Iris pigment epithelial cell (primary cell): Measurements from ENCODE around the gene WFIKKN1.
"Not testable (repeated sequence)": the region's sequence is repeated elsewhere in the genome, so short reads cannot be mapped to it uniquely, and the experiment has no call there.

Experiments used
- DNase-seq: peaks from one replicate; pipeline ENCODE4 v3.0.0-alpha.2; 2011; ENCODE audit warnings: low read depth

Gene WFIKKN1

DNA sequence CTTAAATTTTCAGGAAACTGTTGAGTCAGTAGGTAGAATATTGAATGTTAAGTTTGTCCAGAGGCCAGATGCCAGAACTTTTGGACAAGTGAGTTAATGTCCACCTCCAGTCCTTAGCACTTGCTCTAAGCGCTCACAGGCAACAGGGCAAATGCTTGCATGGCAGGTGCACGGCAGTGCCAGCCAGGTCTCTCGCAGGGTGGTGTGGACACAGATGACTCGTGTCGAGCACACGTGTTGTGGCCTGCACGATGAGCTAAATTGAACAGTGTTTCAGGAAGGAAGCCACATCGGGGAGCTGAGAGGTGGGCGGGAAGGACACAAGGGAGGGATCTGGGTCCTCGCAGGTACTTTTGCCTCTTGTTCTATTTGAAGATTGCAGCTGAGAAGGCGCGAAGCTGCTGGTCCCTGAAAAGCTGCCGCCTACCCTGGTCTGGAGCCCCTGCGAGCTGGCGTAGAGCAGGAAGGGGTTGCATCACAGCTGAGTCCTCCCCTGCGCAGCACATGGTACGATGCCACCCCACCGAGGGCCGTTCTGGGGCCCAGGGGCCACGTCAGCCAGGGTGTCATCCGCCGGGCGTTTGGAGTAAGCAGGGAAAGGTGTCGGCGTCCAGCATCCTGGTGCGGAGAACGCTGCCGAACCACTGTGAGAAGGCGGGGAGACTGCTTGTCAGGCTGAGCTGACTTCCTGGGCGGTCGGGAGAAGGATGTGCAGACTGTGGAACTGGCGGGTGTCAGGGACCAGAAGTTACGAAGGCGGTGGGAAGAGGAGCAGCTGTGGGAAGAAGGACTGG is 34.6 kb upstream of the WFIKKN1 start:
- DNase-seq: no peak

DNA sequence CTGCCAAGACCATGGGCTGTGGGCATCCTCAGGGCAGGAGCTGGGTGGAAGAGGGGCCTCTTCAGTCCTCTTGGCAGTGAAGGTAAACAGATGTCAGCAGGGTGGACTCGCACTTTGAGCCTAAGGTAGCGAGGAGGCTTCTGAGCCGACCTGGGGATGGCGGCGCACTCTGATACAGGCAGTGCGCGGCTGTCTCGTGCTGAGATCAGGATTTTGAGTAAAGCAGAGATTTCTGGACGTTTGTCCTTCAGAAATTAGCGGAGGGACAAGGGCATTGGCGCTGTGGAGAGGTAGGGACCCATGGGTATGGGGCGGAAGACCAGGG is 34.1 kb upstream of the WFIKKN1 start:
- DNase-seq: no peak

GRCh38 chr16:597655-598054 is 33.1 kb upstream of the WFIKKN1 start:
- not testable (repeated sequence) for DNase-seq

DNA sequence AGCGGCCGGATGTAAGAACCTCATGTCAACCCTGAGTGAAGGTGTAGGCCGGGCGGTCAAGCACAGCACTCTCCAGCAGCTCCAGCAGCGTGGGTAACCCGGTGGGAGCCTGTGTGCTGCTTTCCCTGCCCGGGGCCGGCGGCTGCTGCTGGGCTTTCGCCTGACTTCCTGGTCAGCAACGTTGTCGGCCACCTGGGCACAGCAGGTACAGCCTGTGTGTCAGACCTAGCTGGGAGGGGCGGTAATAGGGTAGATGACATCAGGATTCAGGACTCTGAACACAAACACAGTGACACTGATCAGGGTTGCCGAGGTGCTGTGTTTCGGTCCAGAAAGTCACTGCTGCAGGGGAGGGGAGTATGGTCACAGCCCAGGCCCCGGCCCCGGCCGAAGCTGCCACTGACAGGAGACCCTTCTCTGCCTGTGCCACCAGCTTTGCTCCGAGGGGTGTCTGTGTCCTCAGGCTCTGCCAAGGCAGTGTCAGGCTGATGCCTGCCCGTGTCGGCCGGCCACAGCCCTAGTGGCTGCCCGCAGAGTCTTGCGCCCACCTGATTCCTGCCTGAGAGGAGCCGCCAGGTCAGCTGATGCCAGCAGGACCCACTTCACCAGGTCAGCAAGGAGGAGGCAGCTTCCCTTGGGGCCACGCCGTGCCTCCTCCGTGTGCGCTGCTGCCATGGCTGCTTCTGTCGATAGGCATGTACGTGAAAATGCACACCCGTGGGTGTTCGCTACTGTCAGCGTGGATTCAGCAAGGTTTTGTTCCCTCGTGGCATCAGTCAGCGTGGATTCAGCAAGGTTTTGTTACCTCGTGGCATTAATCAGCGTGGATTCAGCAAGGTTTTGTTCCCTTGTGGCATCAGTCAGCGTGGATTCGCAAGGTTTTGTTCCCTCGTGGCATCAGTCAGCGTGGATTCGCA is 31.7 kb upstream of the WFIKKN1 start:
- no peak for DNase-seq

GRCh38 chr16:600781-601180 is 30.0 kb upstream of the WFIKKN1 start:
- DNase-seq: no peak

DNA sequence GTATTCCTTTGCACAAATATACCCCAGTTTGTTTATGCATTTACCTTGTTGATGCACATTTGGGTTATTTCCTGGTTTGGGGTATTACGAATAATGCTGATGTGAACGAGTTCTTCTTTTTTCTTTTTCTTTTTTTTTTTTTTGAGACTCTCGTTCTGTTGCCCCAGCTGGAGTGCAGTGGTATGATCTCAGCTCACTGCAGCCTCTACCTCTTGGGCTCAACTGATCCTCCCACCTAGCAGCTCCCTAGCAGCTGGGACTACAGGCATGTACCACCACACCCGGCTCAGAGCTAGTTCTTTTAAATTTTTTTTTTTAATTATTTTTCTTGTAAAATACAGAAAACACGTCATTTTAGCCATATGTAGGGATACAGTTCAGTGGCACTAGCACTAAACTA is 26.9 kb upstream of the WFIKKN1 start:
- DNase-seq: no peak

GRCh38 chr16:606656-607307 is 24.0 kb upstream of the WFIKKN1 start:
- DNase-seq: no peak

DNA sequence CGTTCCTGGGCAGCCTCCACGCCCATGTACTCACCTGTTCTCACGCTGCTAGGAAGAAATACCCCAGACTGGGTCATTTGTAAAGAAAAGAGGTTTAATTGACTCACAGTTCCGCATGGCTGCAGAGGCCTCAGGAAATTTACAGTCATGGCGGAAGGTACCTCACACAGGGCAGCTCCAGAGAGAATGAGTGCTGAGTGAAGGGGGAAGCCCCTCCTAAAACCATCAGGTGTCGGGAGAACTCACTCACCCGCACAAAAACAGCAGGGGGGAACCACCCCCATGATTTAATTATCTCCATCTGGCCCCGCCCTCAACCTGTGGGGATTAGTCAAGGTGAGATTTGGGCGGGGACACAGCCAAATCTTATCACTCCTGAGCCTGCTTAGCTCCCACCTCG is 22.8 kb upstream of the WFIKKN1 start:
- DNase-seq: no peak

- no peak for DNase-seq
Observed at GRCh38 chr16:609316-609715, 21.5 kb upstream of the WFIKKN1 start.

DNA sequence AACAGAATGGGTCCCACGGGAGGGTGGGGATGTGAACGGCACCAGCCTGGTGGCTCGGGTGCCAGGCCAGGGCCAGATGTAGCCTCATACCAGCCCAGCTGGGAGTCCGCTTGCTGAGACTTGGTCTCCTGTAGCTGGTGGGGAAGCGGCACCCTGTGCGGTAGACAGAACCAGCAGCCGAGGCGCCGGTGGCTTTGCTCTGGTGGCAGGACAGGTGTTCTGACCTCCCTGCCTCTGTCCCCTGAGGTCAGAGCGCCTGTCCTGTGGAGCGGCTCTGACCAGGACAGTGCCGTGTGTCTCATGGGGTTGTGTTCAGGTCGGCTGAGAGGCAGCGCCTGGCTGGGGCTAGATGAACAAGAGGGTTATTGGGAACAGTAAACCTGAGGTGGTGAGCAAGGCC is 20.8 kb upstream of the WFIKKN1 start:
- DNase-seq: no peak

DNA sequence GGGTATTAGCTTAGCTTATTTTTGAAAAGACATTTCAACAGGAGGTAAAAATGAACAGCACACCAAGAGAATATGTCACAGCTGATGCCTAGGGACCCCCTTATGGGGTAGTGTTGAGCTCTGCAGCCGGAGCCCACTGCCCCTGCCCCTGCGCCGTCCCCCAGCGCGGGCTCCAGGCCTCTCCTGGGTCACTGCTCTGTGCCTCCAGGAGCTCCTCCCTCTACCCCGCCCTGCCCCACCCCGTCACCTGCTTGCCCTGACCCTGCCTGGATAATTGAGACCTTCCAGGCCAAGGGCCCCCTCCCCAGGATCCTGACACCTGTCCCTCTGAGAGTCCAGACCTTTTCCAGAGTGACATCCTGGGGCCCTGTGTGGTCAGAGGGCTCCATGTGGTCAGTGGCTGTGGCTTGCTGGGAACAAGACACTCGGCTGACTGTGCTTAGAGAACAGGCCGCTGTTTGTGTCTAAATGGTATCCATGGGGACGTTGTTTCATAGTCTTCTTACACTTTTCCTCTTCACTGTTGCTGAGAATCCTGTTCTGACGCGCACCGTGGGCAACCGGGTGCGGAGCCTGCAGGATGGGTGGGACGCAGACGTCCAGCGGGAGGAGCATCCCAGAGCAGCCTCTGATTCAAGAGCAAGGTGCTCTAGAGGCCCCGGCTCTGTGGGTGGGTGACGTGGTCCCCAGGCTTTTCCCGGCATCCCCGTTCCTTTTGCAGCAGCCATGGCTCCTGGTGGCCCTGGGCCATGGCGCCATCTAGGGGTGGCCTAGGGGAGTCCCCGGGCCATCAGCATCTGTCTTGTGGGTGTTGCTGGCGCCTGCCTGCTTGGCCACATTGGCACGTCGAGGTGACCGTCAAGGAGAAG is 20.0 kb upstream of the WFIKKN1 start:
- no peak for DNase-seq

DNA sequence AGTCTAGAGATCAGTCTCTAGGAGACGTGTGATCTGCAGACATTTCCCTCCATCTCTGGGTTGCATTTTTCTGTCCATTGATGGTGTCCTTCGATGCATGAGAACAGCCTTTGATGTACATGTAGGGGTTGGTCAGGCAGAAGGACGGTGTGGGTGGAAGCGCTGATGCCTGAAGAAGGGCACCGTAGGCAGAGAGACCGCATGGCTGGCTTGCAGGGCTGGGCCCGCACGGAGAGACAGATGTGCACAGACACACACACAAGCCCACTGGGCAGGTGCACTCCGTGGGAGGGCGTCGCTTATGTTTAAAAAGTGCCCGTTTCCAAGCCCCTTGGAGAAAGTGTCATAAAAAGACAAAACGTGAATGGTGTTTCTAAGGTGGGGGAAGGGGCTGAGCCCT is 15.7 kb upstream of the WFIKKN1 start:
- no peak for DNase-seq

DNA sequence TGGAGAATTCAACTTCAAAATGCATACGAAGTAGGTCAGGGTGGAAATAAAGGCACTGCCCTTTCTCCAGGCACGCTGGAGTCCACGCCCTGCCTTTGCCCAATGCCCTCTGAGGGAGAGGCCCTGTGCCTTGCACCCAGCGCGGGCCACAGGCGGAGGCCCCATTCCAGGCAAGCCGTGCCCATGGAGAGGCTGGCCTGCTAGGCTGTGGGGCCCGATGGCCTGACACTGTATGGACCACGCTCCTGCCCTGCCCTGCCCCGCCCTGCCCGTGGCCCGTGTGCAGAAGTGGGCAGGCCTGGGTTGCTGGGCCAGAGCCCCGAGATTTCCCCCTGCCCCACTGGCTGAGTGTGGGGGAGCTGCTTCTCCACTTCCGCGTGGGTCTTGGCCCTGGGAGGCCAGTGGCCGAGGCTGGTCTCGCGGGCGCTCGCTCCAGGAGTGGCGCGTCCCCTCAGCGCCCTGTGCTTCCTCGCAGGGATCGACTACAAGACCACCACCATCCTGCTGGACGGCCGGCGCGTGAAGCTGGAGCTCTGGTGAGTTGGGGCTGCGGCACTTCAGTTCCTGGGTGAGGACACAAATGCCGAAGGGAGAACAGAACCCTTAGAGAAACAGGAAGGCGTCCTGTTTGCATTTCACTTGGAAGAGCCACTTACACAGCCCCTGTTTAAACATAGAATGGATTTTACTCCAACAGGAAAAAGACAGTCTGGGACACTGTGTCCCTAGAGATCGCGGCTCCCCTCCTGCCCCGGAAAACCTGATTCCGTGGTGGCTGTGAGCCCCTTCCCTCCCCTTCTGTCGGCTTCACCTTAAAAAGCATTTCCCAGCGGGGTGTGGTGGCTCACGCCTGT is 13.8 kb upstream of the WFIKKN1 start:
- no peak for DNase-seq

DNA sequence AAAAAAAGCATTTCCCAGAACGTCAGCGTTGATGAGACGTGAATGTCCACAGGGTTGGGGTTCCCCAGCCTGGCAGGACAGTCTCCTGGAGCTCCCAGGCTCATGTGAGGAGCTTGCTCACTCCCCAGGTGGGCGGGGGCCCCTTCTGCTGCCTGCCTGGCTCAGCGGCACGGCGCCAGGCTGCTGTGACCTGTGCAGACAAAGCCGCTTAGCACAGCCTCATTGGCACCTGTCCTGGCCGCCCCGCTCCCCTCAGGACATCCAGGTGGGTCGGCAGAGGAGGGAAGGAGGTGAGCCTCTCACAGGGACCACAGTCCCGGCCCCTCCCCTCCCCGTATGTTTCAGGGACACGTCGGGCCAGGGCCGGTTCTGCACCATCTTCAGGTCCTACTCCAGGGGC is 12.9 kb upstream of the WFIKKN1 start:
- DNase-seq: no peak

- DNase-seq: no peak
Observed at GRCh38 chr16:619476-620100, 11.2 kb upstream of the WFIKKN1 start.

DNA sequence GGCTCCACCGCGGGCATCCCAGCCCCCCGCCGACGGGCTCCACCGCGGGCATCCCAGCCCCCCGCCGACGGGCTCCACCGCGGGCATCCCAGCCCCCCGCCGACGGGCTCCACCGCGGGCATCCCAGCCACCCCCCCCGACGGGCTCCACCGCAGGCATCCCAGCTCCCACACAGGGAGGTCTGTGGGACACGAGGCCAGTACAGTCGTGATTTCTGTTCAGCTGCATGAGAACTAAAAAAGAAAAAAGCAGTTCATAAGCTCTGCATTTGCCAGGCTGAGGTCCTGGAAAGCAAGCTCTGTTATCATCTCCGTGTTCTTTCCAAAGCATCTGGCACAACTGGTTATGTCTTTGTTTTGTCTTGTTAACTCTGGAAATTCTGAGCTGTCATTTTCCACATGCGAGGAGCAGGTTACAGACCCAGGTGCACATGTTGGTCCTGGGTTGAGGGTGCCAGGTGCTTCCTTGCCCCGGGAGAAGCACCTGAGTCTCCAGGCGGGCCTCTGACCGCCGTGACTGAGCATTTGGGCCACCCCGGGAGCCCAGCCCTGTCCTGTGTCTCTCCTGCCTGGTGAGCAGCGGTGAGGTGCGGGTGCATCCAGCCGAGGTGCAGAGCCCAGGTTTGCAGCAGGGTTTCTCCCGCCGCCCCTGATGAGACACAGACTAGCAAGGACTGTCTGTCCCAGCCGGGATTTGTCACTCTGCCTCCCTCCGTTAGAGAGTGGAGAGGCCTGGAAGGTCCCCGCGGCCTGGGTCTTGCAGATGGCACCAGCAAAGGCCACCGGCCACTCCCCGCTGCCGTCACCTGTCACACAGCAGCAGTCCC is 9.9 kb upstream of the WFIKKN1 start:
- no peak for DNase-seq

GRCh38 chr16:621526-622105 is 9.2 kb upstream of the WFIKKN1 start:
- no peak for DNase-seq

GRCh38 chr16:622920-623280 is 7.9 kb upstream of the WFIKKN1 start:
- DNase-seq: no peak

GRCh38 chr16:624526-625070 is 6.2 kb upstream of the WFIKKN1 start:
- no peak for DNase-seq
